SH-SY5Y (cell line): ENCODE results near the gene CBL.

Experiments used
- GATA2 ChIP-seq: IDR thresholded peaks from 2 replicates; pipeline ENCODE4 v1.6.1; 2011; ENCODE audit warnings: mild to moderate bottlenecking, low read depth, low read length
- GATA3 ChIP-seq: IDR thresholded peaks from 2 replicates; pipeline ENCODE4 v1.6.1; 2011; ENCODE audit warnings: low read depth, mild to moderate bottlenecking, low read length, moderate library complexity

DNA sequence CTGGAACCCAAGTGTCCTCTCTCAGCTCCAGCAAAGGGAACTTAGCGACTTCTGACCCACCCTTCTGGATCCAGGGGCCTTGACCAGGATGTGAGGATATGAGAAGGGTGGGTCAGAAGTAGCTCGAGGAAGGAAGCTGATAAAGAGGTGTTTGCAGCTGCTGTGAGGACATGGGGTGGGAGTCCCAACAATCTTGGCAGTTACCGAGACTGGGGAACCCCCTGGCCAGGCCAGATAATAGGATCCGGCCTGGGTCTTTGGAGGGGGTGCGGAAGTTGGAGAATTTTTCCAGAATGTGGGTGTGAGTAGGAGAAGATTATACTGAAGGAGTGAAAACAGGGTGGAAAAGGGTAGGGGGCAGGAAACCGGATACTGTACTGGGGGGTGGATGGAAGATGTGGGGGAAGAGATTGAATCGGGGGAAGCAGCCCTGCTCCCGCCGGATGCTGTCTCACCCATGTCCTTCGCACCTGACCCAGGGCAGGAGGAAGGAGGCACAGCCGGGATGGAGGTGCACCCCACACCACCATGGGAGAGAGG, 113.6 kb downstream of the CBL start:
- no peak for TF ChIP-seq GATA3
- no peak for TF ChIP-seq GATA2
